SKM-1 (cell line): Measurements from ENCODE around the gene GNG7.
A peak's percentile ranks its signal among the peaks of the same experiment; 100 is the strongest.
"Not testable (repeated sequence)": the region's sequence is repeated elsewhere in the genome, so short reads cannot be mapped to it uniquely, and the experiment has no call there.

Experiments
- DNase-seq: peaks from one replicate; lab custom pipeline; 2025; ENCODE audit not compliant: unreplicated experiment; lab: John Stamatoyannopoulos, UW

The GNG7 gene

DNA sequence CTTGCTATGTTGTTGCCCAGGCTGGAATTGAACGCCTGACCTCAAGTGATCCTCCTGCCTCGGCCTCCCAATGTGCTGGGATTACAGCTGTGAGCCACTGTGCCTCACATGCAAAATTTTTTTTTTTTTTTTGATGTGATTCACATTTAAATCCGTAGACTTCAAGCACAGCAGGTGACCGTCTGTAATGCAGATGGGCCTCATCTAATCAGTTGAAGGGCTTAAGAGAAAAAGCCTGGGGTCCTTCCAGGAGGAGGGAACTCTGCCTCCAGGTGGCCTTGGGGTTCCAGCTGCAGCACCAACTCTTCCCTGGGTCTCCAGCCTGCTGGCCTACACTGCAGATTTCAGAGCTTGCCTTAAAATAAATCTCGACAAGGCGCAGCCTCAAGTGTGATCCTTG is 183.0 kb downstream of the GNG7 start:
- DNase-seq: no peak

DNA sequence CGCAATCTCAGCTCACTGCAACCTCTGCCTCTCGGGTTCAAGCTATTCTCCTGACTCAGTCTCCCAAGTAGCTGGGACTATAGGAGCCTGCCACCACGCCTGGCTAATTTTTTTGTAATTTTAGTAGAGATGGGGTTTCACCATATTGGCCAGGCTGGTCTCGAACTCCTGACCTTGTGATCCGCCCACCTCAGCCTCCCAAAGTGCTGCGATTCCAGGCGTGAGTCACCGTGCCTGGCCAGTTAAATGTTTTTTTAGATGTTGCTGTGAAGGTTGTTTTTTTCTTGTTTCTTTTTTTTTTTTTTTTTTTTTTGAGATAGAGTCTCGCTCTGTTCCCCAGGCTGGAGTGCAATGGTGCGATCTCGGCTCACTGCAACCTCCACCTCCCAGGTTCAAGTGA is 183.6 kb downstream of the GNG7 start:
- not testable (repeated sequence) for DNase-seq

DNA sequence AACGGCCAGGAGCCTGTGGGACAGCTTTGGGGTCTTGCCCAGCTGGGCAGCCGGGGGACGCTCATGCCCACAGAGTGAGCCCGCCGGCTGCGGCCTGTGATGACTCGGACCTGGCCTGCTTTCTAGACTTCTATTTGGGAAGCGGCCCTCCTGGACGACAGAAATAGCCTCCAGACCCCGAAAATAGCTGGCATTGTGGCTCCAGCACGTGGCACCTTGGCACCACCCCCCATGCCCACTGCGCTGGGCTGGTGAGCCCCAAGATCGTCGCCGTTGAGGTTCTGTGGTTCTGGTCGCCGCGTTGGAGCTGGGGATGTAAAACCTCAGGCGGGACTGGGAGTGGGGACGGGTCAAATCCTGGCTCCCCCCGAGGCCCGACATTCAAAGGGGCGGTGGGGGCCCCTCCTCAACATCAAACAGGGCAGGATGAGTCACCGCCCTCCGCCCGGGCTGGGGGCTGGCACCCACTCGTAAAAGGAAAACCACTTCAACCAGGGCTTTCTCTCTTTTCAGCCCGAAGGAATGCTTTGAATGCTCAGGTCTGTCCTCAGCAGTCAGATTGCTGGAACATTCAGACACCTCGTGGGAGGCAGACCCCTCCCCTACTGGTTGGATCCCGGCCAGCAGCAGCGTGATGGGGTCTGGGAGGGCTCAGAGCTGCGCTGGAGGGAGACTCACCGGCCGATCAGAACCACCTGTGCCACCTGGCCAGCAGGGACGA is 184.5 kb downstream of the GNG7 start:
- no peak for DNase-seq

DNA sequence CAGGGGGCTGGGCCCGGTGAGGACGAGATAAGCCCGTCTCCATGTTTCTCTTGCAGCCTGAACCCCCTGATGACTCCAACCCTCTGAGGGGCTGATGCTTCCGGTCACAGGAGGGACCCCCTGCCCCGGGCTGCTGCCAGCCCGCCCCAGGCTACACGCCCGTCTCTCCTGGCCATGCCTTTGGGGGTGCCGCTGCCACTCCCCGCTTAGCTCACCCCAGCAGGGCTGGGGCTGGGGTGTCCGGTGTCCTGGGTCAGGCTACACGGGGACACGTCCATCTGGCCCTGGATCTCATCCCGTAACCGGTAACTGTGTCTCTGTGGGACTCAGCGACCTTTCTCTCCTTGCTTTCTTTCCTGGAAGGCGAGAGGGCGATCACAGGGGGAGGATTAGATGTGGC is 185.8 kb downstream of the GNG7 start:
- DNase-seq: no peak

DNA sequence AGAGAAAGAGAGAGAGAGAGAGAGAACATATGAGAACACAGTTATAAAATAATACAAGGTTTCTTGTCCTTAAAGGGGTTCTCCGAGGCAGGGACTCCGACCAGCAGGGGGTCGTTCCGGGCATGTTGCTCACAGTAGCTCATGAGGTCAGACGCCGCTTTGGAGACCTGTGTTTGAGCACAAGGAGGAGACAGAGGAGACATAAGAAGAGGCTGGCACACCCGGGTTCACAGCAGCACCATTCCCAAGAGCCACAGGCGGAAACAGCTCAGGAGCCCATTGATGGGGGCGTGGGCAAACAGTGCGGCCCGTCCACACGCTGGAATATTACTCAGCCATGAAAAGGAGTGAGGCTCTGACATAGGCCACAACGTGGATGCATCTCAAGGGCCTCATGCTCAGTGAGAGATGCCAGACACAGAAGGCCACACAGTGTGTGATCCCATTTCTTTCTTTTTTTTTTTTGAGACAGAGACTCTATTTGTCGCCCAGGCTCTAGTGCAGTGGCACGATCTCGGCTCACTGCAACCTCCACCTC is 187.4 kb downstream of the GNG7 start:
- no peak for DNase-seq

DNA sequence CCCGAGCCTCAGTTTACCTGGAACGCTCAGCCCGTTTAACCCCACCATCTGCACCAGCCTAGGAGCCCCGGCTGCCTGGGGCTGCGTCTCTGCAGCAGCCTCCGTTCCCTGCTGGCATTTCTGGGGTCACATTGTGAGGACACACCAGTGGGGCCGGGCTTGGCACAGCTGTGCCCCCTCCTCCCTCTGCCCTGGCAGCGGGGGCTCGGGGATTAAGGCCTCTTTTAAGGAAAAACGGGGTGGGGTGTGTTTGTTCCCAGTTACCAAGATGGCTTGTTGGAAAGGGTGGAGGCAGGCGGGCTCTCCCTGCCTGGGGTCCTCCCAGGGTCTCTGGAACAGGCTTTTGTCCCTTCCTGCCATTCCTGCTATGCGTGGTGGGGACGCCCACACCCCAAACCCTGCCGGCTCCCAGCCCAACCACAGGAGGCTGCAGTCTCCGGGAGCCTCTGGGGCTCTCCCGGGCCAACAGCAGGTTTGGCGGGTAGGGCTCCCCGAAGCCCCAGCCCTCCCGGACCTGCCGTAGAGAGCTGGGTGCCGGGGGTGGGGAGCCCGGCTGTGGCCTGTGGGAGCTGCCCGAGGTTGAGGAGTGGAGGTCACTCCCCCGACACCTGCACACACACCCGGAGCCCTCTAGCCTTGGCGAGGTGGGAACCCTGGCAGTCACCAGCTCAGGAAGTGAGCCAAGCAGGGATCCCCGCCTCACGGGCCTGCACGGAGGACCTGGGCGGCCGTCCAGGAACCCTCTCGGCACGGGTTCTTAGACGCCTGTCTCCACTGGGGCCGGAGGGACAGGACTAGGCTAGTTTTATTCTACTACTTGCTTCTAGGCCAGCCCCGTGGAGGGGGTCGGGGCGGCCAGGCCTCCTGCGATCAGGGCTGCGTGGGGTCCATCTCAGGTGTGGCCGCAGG is 189.7 kb downstream of the GNG7 start:
- DNase-seq: no peak

DNA sequence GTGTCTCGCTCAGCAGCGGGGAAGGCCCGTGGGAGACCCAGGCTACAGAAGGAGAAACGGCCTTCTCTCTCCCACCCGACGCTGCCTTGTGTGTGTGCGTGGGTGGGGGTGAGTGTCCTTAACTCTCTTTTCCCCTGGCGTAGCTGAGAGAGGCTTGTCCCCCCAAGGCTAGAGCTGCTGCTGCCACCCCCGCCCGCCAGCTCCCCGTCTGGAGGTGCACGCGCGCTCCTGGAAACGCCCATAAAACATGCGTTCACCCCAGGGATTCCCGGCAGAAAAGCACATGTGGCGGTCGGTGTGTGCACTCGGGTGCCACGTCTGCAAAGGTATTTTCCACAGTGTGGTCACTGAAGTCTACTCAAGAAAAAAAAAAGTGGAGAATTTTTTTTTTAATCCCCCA is 190.5 kb downstream of the GNG7 start:
- no peak for DNase-seq

DNA sequence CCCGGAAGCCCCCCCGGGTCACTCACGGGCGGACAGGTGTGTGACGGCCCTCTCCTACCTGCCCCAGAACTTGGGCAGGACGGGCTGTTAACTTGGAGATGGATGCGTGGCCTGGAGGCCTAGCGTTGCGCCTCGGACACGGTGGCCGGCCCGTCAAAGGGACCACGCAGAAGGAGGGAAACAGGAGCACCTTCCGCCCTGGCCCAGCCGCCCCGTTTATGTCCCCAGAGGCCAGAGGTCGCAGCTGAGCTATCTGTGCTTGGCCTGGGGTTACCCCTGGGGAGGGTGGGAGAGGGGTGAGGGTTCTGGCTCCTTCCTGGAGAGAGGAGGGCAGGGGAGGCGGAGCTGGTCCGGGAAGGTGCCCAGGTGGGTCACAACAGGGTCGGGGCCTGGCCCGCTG is 190.9 kb downstream of the GNG7 start:
- no peak for DNase-seq

DNA sequence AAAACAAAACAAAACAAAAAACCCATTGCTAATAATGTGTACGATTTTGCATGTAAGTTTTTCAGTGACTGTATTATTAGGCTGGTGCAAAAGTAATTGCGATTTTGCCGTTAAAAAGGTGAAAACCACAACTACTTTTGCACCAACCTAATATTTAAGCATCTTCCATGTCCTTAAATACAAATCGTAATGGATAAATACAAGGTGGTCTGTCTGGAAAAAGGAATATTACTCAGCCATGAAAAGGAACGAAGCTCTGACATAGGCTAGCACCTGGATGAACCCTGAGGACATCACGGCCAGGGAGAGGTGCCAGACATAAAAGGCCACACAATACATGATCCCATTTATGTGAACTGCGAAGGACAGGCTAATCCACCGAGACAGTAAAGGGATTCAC is 193.4 kb downstream of the GNG7 start:
- no peak for DNase-seq

DNA sequence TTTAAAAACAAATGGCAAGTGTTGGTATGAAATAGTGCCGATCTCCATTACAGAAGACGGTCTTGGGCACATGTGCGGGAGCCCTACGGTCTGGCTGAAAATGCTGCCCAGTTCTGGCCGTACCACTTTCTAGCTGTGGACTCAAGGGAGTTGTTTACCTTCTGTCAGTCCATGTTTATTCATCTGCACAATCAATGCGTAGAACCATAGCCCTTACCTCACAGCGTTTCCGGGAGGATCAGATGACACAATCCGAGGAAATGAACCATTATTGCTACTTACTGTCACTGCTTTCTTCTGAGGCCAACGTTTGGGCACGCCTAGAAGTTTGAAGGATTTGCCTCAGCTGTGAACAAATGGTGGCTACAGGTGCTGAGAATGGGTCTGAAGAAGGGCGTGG is 195.4 kb downstream of the GNG7 start:
- peak; percentile 9 for DNase-seq

DNA sequence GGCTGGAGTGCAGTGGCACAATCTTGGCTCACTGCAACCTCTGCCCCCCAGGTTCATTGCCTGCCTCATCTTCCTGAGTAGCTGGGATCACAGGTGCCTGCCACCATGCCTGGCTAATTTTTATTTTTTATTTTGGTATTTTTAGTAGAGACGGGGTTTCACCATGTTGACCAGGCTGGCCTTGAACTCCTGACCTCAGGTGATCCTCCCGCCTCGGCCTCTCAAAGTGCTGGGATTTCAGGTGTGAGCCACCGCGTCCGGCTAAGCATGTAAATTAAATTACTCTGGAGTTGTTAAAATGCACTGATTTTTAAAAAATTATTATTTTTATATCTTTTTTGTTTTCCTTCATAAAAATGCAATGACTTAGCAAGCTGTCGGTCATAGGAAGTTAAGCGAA is 195.8 kb downstream of the GNG7 start:
- DNase-seq: not testable (repeated sequence)

DNA sequence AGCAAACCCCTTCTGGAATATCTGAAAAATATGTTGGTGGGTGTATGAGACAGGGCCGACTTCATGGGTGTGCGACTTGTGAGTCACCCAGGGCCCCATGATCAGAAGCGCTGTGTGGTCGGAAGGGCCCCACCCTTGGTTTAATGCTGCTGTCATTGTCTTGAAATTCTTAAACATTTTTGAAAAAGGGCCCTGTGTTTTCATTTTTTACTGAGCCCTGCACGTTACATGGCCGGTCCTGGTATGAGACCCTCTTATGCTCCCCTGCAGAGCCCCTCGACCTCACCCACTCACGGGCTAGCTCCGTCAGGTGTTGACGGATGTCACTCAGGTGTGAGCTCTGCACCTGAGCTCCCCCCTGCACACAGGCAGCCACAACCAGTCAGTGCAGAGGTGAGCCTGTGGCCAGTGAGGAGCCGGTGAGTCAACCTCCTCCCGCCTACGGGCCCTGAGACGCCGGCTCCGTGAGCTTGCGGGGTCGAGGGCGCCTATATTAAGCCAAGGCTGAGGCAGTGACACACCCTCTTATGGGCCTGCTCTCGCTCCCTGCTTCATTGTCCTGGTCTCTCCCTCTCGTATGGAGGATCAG is 198.9 kb downstream of the GNG7 start:
- no peak for DNase-seq

DNA sequence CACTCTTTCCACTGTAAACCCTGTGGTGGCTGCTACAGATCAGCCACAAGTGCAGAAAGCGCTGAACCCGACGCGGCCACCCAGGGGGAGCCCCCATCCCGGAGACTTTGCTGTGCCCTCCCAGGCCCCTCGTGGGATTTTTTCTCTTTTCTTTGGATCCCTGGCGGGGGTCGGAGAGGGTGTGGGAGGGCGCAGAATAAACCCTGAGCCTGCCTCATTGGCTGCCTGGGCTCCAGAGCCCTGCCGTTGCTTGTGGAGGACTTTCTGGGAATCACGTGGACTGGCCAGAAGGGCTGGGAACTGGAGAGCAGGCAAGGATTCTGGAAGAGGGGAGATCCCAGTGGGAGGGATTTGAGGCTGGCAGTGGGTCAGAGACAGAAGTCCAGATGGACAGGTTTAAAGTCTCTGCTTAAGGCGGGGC is 201.6 kb downstream of the GNG7 start:
- DNase-seq: no peak

DNA sequence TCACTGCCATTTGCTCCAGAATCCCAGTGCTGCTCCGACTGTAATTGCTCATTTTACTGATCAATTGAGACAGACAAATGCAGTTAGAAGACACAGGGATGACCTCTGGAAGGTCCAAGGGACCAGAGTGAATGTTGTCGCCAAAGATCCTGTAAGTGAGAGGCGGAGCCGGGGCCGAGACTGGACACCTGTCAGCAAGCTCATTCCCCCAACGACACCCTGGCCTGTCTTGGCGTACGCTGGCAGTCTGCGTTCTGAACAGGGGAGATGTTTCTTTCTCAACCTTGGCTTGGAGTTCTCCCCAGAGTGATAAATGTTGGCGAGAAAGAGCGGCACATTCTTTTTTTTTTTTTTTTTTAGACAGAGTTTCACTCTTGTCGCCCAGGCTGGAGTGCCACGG is 202.3 kb downstream of the GNG7 start:
- no peak for DNase-seq

DNA sequence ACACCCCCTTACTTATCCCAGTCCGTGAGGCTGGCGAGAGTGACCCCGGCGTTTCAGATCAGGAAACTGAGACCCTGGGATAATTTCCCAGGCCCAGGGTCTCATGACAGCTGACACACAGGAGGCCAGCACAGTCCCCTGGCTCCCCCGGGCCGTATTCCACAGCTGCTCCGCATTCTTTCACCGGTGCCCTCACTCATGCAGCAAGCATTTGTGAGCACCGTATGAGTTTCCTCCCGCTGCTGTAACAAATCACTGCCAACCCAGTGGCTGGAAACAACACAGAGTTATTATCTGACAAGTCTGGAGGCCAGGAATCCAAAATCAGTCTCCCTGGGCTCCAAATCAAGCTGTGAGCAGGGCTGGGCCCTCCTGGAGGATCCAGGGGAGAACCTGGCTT is 205.3 kb downstream of the GNG7 start:
- DNase-seq: no peak

DNA sequence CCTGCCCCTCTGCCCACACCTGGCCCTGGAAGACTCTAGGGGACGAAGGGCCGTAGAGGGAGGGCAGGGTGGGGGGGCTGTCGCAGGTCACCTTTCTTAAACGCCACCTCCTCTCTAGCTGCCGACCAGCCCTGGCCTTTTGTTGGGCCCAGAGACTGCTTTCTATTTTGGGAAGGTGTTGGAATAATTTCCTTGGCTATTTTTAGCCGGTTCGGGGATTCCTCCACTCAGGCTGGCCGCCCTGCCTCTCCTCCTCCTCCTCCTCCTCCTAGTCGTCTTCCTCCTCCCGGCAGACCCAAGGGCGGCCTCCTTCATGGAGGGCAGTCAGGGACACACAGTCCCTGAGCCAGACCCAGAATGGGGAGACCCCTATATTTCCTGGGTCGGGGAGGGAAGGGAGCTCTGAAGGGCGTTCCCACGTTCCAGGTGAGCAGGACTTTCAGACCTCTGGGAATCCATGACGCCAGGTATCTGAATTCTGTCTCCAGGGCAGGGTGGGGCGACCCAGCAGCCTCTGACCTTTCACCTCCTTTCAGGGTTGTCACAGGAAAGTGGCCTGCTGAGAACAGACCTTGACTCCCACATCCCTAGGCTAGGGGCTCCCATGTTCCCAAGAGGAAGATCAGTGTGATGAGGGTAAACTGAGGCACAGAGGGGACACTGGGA is 206.7 kb downstream of the GNG7 start:
- no peak for DNase-seq

DNA sequence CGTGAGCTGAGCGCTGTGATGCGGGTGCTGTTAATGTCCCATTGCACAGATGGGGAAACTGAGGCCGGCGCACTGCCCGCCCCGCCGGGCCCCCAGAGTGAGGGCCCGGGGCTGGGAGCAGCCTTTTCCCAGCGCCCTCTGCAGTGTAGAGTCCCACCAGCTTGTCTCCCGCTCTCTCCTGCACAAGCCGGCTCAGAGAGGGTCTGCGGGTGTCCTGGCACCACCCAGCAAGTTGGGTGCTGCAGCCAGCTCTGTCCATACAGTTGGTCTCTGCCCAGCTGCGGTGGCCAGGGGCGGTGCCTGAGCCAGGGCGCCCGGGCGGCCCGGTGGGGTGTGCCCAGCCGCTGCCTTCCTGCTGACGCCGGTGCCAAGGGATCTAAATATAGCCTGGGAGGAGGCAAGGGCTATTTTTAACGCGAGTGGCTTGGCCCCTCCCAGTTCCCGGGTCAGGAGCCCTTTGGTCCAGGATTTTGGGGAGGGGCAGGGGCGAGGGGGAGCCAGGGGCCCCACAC is 207.3 kb downstream of the GNG7 start:
- DNase-seq: no peak

DNA sequence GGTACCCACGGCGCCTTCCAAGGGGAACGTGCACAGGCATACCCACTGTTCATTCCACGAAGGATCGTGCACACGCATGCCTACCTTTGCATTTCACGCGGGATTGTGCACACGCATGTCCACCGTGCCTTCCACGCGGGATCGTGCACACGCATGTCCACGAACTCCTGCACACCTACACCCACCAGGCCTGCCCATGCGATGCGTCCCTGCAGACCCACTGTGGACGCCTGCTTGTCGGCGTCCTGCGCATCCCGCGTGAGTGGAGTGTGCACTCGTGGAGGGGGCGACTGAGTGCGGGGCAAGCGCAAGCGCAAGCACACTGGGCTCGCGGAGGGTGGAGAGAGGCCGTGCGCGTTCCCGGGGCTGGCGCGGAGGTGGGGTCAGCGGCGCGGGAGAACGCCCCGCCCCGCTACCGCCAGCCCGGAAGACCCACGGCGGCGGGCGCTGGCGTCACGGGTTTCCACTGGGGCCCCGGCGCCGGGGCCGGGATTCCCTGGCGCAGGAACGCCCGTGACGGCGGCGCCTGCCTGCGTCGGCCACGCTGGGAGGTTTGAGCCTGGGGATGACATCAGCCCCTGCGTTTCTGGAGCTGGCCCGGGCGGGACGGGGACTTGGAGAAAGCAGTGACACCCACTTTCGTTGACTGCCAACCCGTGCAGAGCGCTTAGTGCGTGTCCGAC is 207.9 kb downstream of the GNG7 start:
- DNase-seq: no peak

DNA sequence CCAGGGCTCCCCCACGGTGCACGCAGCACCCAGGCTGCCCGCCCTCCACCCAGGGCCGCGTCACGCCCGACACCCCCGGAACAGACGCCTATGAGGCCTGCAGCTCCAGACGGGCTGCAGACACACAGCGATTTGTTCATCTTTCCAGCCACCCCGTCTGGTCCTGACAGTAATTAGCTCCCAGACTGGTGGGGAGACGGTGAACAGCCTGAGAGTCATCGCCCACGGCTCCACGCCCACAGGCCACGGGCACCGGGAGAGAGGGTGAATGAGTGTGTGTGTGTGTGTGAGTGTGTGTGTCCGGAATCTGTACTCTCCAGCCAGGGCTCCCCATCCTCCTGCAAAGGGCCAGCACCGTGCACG is 208.4 kb downstream of the GNG7 start:
- no peak for DNase-seq

DNA sequence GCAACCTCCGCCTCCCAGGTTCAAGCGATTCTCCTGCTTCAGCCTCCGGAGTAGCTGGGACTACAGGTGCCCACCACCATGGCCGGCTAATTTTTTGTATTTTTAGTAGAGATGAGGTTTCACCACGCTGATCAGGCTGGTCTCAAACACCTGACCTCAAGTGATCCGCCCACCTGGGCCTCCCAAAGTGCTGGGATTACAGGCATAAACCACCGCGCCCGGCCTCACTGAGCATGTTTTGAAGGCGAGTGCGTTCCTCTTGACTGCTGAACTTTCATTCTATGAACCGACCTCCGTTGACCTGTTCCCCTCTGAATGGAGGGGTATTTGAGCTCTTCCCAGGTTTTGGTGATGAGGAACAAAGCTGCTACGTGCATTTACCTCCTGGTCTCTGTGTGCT is 209.0 kb downstream of the GNG7 start:
- not testable (repeated sequence) for DNase-seq

DNA sequence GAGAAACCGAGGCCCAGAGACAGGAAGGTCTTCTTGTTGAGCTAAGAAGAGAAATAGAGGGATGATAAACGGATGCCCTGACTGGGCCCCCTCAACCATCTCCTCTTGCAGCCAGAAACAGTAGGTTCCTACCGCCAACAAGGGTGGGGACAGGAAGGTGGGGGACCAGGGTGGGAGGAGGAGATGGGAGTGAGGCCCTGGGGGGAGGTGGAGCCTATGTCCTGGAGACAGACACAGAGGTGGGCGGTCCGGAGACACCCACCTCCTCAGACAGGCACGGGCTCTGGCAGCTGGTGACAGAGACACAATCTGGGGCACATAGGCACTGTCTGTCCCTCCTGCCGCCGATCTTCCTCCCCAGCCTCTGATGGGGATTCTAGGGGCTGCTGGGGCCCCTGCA is 209.6 kb downstream of the GNG7 start:
- no peak for DNase-seq
